Parathyroid adenoma (tissue), 2 donors: Measurements from ENCODE around the gene MAP2K7.

Source experiments
- H2AFZ ChIP-seq: fragments of 300-600 bp; sonication (generic); one replicate; pipeline ENCODE4 v1.7.0; 2017; ENCODE audit warnings: antibody characterized with exemption, mild to moderate bottlenecking
- H3K27ac ChIP-seq: fragments of 300-600 bp; sonication (generic); one replicate; pipeline ENCODE4 v1.7.0; 2017
- H3K27me3 ChIP-seq: fragments of 300-600 bp; sonication (generic); one replicate; pipeline ENCODE4 v1.7.0; 2017; ENCODE audit warnings: low read length; ENCODE audit not compliant: control insufficient read depth, insufficient read depth
- H3K36me3 ChIP-seq: fragments of 300-600 bp; sonication (generic); one replicate; pipeline ENCODE4 v1.7.0; 2017; ENCODE audit warnings: low read length; ENCODE audit not compliant: control insufficient read depth, insufficient read depth
- H3K4me1 ChIP-seq: fragments of 300-600 bp; sonication (generic); one replicate; pipeline ENCODE4 v1.7.0; 2017; ENCODE audit warnings: control low read depth
- H3K4me2 ChIP-seq: fragments of 300-600 bp; sonication (generic); one replicate; pipeline ENCODE4 v1.7.0; 2017; ENCODE audit warnings: low read length
- H3K4me3 ChIP-seq: fragments of 300-600 bp; sonication (generic); one replicate; pipeline ENCODE4 v1.7.0; 2017; ENCODE audit warnings: low read depth, low read length
- H3K79me2 ChIP-seq: fragments of 300-600 bp; sonication (generic); one replicate; pipeline ENCODE4 v1.7.0; 2017; ENCODE audit warnings: control low read depth
- H3K9ac ChIP-seq: fragments of 300-600 bp; sonication (generic); one replicate; pipeline ENCODE4 v1.7.0; 2017; ENCODE audit warnings: mild to moderate bottlenecking
- H3K9me3 ChIP-seq: fragments of 300-600 bp; sonication (generic); one replicate; pipeline ENCODE4 v1.7.0; 2017; ENCODE audit warnings: low read length; ENCODE audit not compliant: control insufficient read depth
- CTCF ChIP-seq: fragments of 300-600 bp; sonication (generic); IDR thresholded peaks from one replicate; pipeline ENCODE4 v1.7.0; 2017; ENCODE audit warnings: antibody characterized with exemption, mild to moderate bottlenecking
- donor health status: primary hyperparathyroidism.

Gene MAP2K7

GRCh38 chr19:7870571-7871436 is 32.9 kb upstream of the MAP2K7 start:
- no peak for TF ChIP-seq CTCF
- H3K4me2 ChIP-seq: no peak overlapping the region
- H3K79me2 ChIP-seq: no peaks in the 10 kb centered on the region
- no peak overlapping the region for H3K9ac ChIP-seq
- peak overlapping the region; percentile 74 for H3K27ac ChIP-seq
- H3K4me3 ChIP-seq: no peak overlapping the region
- H3K4me1 ChIP-seq: peaks cover 10% of the 10 kb centered on the region
- H3K36me3 ChIP-seq: no peaks in the 10 kb centered on the region
- H3K9me3 ChIP-seq: no peaks in the 10 kb centered on the region
- peak overlapping the region; percentile 71 for H2AFZ ChIP-seq
- H3K27me3 ChIP-seq: no peaks in the 10 kb centered on the region

- no peaks in the 10 kb centered on the region for H3K27me3 ChIP-seq
- peaks cover 10% of the 10 kb centered on the region for H3K4me1 ChIP-seq
- no peaks in the 10 kb centered on the region for H3K79me2 ChIP-seq
- H3K4me3 ChIP-seq: no peak overlapping the region
- no peak for TF ChIP-seq CTCF
- H3K4me2 ChIP-seq: peak overlapping the region; percentile 34
- H3K9me3 ChIP-seq: no peaks in the 10 kb centered on the region
- no peak overlapping the region for H3K9ac ChIP-seq
- H3K27ac ChIP-seq: peak overlapping the region; percentile 74
- H2AFZ ChIP-seq: peak overlapping the region; percentile 71
- H3K36me3 ChIP-seq: no peaks in the 10 kb centered on the region
Observed at GRCh38 chr19:7871437-7872305, 32.0 kb upstream of the MAP2K7 start.

- H3K4me1 ChIP-seq: peaks cover 10% of the 10 kb centered on the region
- TF ChIP-seq CTCF: no peak
Observed at GRCh38 chr19:7872306-7873204, 31.1 kb upstream of the MAP2K7 start.

GRCh38 chr19:7873304-7874075 is 30.2 kb upstream of the MAP2K7 start:
- Histone ChIP-seq H3K4me1 (peaks cover 10% of the 10 kb centered on the region), H2AFZ (peak overlapping the region; percentile 90), H3K27me3 (no peaks in the 10 kb centered on the region), H3K4me3 (peak overlapping the region; percentile 61), H3K9ac (no peak overlapping the region), H3K27ac (no peak overlapping the region), H3K4me2 (peak overlapping the region; percentile 84), H3K36me3 (no peaks in the 10 kb centered on the region), H3K79me2 (no peaks in the 10 kb centered on the region), H3K9me3 (no peaks in the 10 kb centered on the region)
- no peak for TF ChIP-seq CTCF

More at GRCh38 chr19:7872306-7873204, 31.1 kb upstream of the MAP2K7 start:
- Histone ChIP-seq H3K36me3 (no peaks in the 10 kb centered on the region), H2AFZ (no peak overlapping the region), H3K4me3 (no peak overlapping the region), H3K9me3 (no peaks in the 10 kb centered on the region), H3K4me2 (peak overlapping the region; percentile 34), H3K27me3 (no peaks in the 10 kb centered on the region), H3K27ac (no peak overlapping the region), H3K9ac (no peak overlapping the region), H3K79me2 (no peaks in the 10 kb centered on the region)
